ENCODE measurements around the gene OR52E5. TPM values are rescaled to one million over a fixed set of nuclear protein-coding genes. Genes with fewer than 3 reads are reported as not detected.

OR52E5 gene
- total RNA-seq, 1 donor from 2014 or later: not detected

GRCh38 chr11:5930614-5931013 lies 37.6 kb downstream of the OR52E5 start:
- no peak overlapping the region for H3K27ac ChIP-seq (ENCODE audit: low read depth, low read length)

GRCh38 chr11:5931061-5931460 lies 38.1 kb downstream of the OR52E5 start:
- H3K9ac ChIP-seq (ENCODE audit: low read depth in 1 of 3, low read length in 3 of 3): no peak overlapping the region
- H3K4me3 ChIP-seq (ENCODE audit: low read length in 3 of 3): no peak overlapping the region
- peaks cover 0 to 7% (median 0%) of the 10 kb centered on the region in 3 donors for H3K9me3 ChIP-seq (ENCODE audit: control insufficient read depth in 3 of 3, low read length in 3 of 3)
- H3K4me1 ChIP-seq (ENCODE audit: control insufficient read depth in 3 of 3, insufficient read depth in 3 of 3, low read length in 3 of 3): no peaks in the 10 kb centered on the region
- no peaks in the 10 kb centered on the region for H3K27me3 ChIP-seq (ENCODE audit: control insufficient read depth in 3 of 3, insufficient read depth in 3 of 3, low read length in 3 of 3)
- no peak overlapping the region for H3K27ac ChIP-seq (ENCODE audit: low read depth, low read length)
- no peaks in the 10 kb centered on the region for H3K36me3 ChIP-seq (ENCODE audit: control insufficient read depth in 3 of 3, insufficient read depth in 3 of 3, low read length in 3 of 3)

More at GRCh38 chr11:5930614-5931013, 37.6 kb downstream of the OR52E5 start:
- no peak overlapping the region for H3K9ac ChIP-seq (ENCODE audit: low read depth in 1 of 3, low read length in 3 of 3)
- no peaks in the 10 kb centered on the region for H3K36me3 ChIP-seq (ENCODE audit: control insufficient read depth in 3 of 3, insufficient read depth in 3 of 3, low read length in 3 of 3)
- no peaks in the 10 kb centered on the region for H3K27me3 ChIP-seq (ENCODE audit: control insufficient read depth in 3 of 3, insufficient read depth in 3 of 3, low read length in 3 of 3)
- H3K9me3 ChIP-seq (ENCODE audit: control insufficient read depth in 3 of 3, low read length in 3 of 3): peaks cover 0 to 7% (median 0%) of the 10 kb centered on the region in 3 donors
- no peak overlapping the region for H3K4me3 ChIP-seq (ENCODE audit: low read length in 3 of 3)
- no peaks in the 10 kb centered on the region for H3K4me1 ChIP-seq (ENCODE audit: control insufficient read depth in 3 of 3, insufficient read depth in 3 of 3, low read length in 3 of 3)

DNA sequence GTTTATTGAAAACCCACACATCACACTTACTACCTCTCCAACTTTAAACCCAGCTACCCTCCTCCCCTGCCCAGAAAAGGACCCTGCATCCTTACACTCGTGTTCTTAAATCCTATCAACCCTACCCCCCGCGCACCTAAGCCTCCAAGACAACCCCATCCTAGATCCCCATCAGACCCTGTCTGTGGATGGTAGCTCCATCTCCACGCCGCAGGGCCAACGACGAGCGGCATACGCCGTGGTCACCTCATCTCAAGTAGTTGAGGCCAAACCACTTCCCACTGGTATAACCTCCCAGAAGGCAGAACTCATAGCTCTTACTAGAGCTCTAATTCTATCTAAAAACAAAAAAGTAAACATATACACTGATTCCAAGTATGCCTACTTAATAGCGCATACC lies 39.7 kb downstream of the OR52E5 start:
- H3K9me3 ChIP-seq (ENCODE audit: control insufficient read depth in 3 of 3, low read length in 3 of 3): peaks cover 0 to 9% (median 0%) of the 10 kb centered on the region in 3 donors
- no peaks in the 10 kb centered on the region for H3K27me3 ChIP-seq (ENCODE audit: control insufficient read depth in 3 of 3, insufficient read depth in 3 of 3, low read length in 3 of 3)
- H3K9ac ChIP-seq (ENCODE audit: low read depth in 1 of 3, low read length in 3 of 3): no peak overlapping the region
- no peaks in the 10 kb centered on the region for H3K4me1 ChIP-seq (ENCODE audit: control insufficient read depth in 3 of 3, insufficient read depth in 3 of 3, low read length in 3 of 3)
- no peak overlapping the region for H3K27ac ChIP-seq (ENCODE audit: low read depth, low read length)
- no peaks in the 10 kb centered on the region for H3K36me3 ChIP-seq (ENCODE audit: control insufficient read depth in 3 of 3, insufficient read depth in 3 of 3, low read length in 3 of 3)
- H3K4me3 ChIP-seq (ENCODE audit: low read length in 3 of 3): no peak overlapping the region

DNA sequence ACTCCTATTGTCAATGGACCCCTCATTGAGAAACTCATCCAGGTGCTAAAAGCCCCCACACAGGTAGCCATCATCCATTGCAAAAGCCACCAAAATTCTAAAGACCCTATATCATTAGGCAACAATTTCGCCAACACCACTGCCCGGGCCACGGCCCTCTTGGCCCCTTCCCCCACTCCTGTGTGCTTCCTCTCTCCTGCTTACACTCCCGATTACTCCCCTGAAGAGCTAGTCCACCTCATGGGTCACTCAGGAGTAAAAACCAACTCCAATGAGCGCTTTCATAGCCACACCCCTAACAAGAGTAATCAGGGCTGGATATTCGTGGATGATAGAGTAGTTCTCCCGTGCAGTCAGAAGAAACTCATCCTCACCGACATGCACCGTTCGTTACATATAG lies 40.1 kb downstream of the OR52E5 start:
- Histone ChIP-seq H3K27me3 (ENCODE audit: control insufficient read depth in 3 of 3, insufficient read depth in 3 of 3, low read length in 3 of 3) (no peaks in the 10 kb centered on the region), H3K9me3 (ENCODE audit: control insufficient read depth in 3 of 3, low read length in 3 of 3) (peaks cover 0 to 10% (median 0%) of the 10 kb centered on the region in 3 donors), H3K4me3 (ENCODE audit: low read length in 3 of 3) (no peak overlapping the region), H3K27ac (ENCODE audit: low read depth, low read length) (no peak overlapping the region), H3K36me3 (ENCODE audit: control insufficient read depth in 3 of 3, insufficient read depth in 3 of 3, low read length in 3 of 3) (no peaks in the 10 kb centered on the region), H3K4me1 (ENCODE audit: control insufficient read depth in 3 of 3, insufficient read depth in 3 of 3, low read length in 3 of 3) (no peaks in the 10 kb centered on the region), H3K9ac (ENCODE audit: low read depth in 1 of 3, low read length in 3 of 3) (no peak overlapping the region)

- no peak overlapping the region for H3K27ac ChIP-seq (ENCODE audit: low read depth, low read length)
- H3K4me1 ChIP-seq (ENCODE audit: control insufficient read depth in 3 of 3, insufficient read depth in 3 of 3, low read length in 3 of 3): no peaks in the 10 kb centered on the region
- H3K4me3 ChIP-seq (ENCODE audit: low read length in 3 of 3): no peak overlapping the region
- no peak overlapping the region for H3K9ac ChIP-seq (ENCODE audit: low read depth in 1 of 3, low read length in 3 of 3)
- H3K27me3 ChIP-seq (ENCODE audit: control insufficient read depth in 3 of 3, insufficient read depth in 3 of 3, low read length in 3 of 3): no peaks in the 10 kb centered on the region
- H3K36me3 ChIP-seq (ENCODE audit: control insufficient read depth in 3 of 3, insufficient read depth in 3 of 3, low read length in 3 of 3): no peaks in the 10 kb centered on the region
- H3K9me3 ChIP-seq (ENCODE audit: control insufficient read depth in 3 of 3, low read length in 3 of 3): peaks cover 0 to 3% (median 0%) of the 10 kb centered on the region in 3 donors
These were observed 45.0 kb downstream of the OR52E5 start for GRCh38 chr11:5937868-5938602.

GRCh38 chr11:5938603-5938965 lies 45.6 kb downstream of the OR52E5 start:
- no peak overlapping the region for H3K9ac ChIP-seq (ENCODE audit: low read depth in 1 of 3, low read length in 3 of 3)
- H3K9me3 ChIP-seq (ENCODE audit: control insufficient read depth in 3 of 3, low read length in 3 of 3): peaks cover 0 to 3% (median 0%) of the 10 kb centered on the region in 3 donors
- no peaks in the 10 kb centered on the region for H3K27me3 ChIP-seq (ENCODE audit: control insufficient read depth in 3 of 3, insufficient read depth in 3 of 3, low read length in 3 of 3)
- H3K4me3 ChIP-seq (ENCODE audit: low read length in 3 of 3): no peak overlapping the region
- no peak overlapping the region for H3K27ac ChIP-seq (ENCODE audit: low read depth, low read length)
- H3K4me1 ChIP-seq (ENCODE audit: control insufficient read depth in 3 of 3, insufficient read depth in 3 of 3, low read length in 3 of 3): no peaks in the 10 kb centered on the region
- H3K36me3 ChIP-seq (ENCODE audit: control insufficient read depth in 3 of 3, insufficient read depth in 3 of 3, low read length in 3 of 3): no peaks in the 10 kb centered on the region

- Histone ChIP-seq H3K27me3 (ENCODE audit: control insufficient read depth in 3 of 3, insufficient read depth in 3 of 3, low read length in 3 of 3) (no peaks in the 10 kb centered on the region), H3K9ac (ENCODE audit: low read depth in 1 of 3, low read length in 3 of 3) (no peak overlapping the region)
These were observed 47.7 kb downstream of the OR52E5 start for GRCh38 chr11:5940748-5941147.

DNA sequence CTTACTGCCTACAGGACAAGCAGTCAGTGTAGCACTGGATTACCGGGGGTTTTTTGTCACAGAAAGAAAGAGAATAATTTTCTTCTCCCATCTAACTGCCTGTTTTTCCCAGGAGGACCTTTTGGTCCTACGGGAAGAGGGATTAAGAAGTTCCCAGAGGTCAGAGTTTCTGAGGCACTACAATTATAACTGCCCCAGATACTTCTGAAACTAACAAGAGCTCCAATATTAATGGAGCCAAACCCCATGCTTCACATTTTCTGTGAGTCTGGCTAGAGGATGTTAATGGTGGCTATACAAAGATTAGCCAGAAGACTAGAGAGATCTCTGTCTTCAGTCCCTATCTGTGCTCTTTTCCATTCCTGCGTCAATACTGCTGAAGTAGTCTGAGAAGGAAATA lies 48.9 kb downstream of the OR52E5 start, which contains the start of gene OR56A3:
Gene OR56A3 (plus strand): TSS at position 301 of the 400 bp plus-strand sequence. CDS start 5,096 bp downstream, outside the sequence.
- H3K4me1 ChIP-seq (ENCODE audit: control insufficient read depth in 3 of 3, insufficient read depth in 3 of 3, low read length in 3 of 3): no peaks in the 10 kb centered on the region
- H3K9me3 ChIP-seq (ENCODE audit: control insufficient read depth in 3 of 3, low read length in 3 of 3): peaks cover 0 to 3% (median 0%) of the 10 kb centered on the region in 3 donors
- no peak within 1 kb of the TSS for H3K27ac ChIP-seq (ENCODE audit: low read depth, low read length)
- H3K4me3 ChIP-seq (ENCODE audit: low read length in 3 of 3): no peak within 1 kb of the TSS
- no peaks in the 10 kb centered on the region for H3K27me3 ChIP-seq (ENCODE audit: control insufficient read depth in 3 of 3, insufficient read depth in 3 of 3, low read length in 3 of 3)
- no peak within 1 kb of the TSS for H3K9ac ChIP-seq (ENCODE audit: low read depth in 1 of 3, low read length in 3 of 3)
- H3K36me3 ChIP-seq (ENCODE audit: control insufficient read depth in 3 of 3, insufficient read depth in 3 of 3, low read length in 3 of 3): no peaks in the 10 kb centered on the region

More at GRCh38 chr11:5940748-5941147, 47.7 kb downstream of the OR52E5 start:
- peaks cover 0 to 3% (median 0%) of the 10 kb centered on the region in 3 donors for H3K9me3 ChIP-seq (ENCODE audit: control insufficient read depth in 3 of 3, low read length in 3 of 3)
- H3K27ac ChIP-seq (ENCODE audit: low read depth, low read length): no peak overlapping the region
- no peaks in the 10 kb centered on the region for H3K36me3 ChIP-seq (ENCODE audit: control insufficient read depth in 3 of 3, insufficient read depth in 3 of 3, low read length in 3 of 3)
- H3K4me1 ChIP-seq (ENCODE audit: control insufficient read depth in 3 of 3, insufficient read depth in 3 of 3, low read length in 3 of 3): no peaks in the 10 kb centered on the region
- H3K4me3 ChIP-seq (ENCODE audit: low read length in 3 of 3): no peak overlapping the region

Other genes with a start within 250 kb of the OR52E5 start
- 12.5 TPM for gene TRIM5, start 208.1 kb upstream of the OR52E5 start, total RNA-seq
- 13.0 TPM for gene TRIM22, start 203.4 kb upstream of the OR52E5 start, total RNA-seq
- gene OR56B1, start 156.8 kb upstream of the OR52E5 start, total RNA-seq: not detected
- not detected for gene OR52N4, start 139.0 kb upstream of the OR52E5 start, total RNA-seq
- not detected for gene OR52N5, start 109.9 kb upstream of the OR52E5 start, total RNA-seq
- gene OR52N1, start 101.9 kb upstream of the OR52E5 start, total RNA-seq: not detected
- not detected for gene OR52N2, start 84.3 kb upstream of the OR52E5 start, total RNA-seq
- not detected for gene OR52E6, start 51.3 kb upstream of the OR52E5 start, total RNA-seq
- gene OR52E8, start 35.5 kb upstream of the OR52E5 start, total RNA-seq: not detected
- gene OR52E4, start 12.6 kb upstream of the OR52E5 start, total RNA-seq: not detected
- gene OR56A3, start 49.0 kb downstream of the OR52E5 start, total RNA-seq: not detected
- not detected for gene OR56A5, start 75.3 kb downstream of the OR52E5 start, total RNA-seq
- gene OR52L1, start 93.8 kb downstream of the OR52E5 start, total RNA-seq: not detected
- not detected for gene OR56A4, start 113.7 kb downstream of the OR52E5 start, total RNA-seq
- gene OR56A1, start 137.6 kb downstream of the OR52E5 start, total RNA-seq: under 0.01 TPM
- gene OR56B4, start 214.5 kb downstream of the OR52E5 start, total RNA-seq: not detected